B cell (primary cell): Measurements from ENCODE around the gene TOMM7.

Experiments used
- CTCF ChIP-seq: fragments of 200-600 bp; IDR thresholded peaks from one replicate; pipeline ENCODE4 v1.8.0; 2022; ENCODE audit warnings: antibody characterized with exemption, mild to moderate bottlenecking
- EZH2 ChIP-seq: IDR thresholded peaks from 2 replicates; pipeline ENCODE4 v1.6.1; 2012; ENCODE audit warnings: borderline replicate concordance, low read depth, mild to moderate bottlenecking, moderate library complexity, low read length; ENCODE audit not compliant: insufficient read depth, poor library complexity, severe bottlenecking

GRCh38 chr7:22771872-22772228 lies 50.8 kb downstream of the TOMM7 start:
- TF ChIP-seq CTCF (no peak), EZH2 (no peak)
